PFSK-1 (cell line): ENCODE results near the gene MGST2.

Experiments used
- FOXP2 ChIP-seq: optimal IDR thresholded peaks from 2 replicates; pipeline ENCODE3; 2011; ENCODE audit warnings: borderline replicate concordance, control low read depth, inconsistent platforms; ENCODE audit not compliant: insufficient read depth; ENCODE audit errors: extremely low read length, extremely low read depth
- POLR2AphosphoS5 ChIP-seq: IDR thresholded peaks from 2 replicates; pipeline ENCODE4 v1.6.1; 2012; ENCODE audit warnings: low read depth, mild to moderate bottlenecking, control low read depth, low read length, moderate library complexity
- REST ChIP-seq, 2 experiments: IDR thresholded peaks; 2 replicates each; pipeline versions ENCODE4 v1.6.1 to v1.8.0; 2011 to 2012; ENCODE audit warnings: low read depth in 2 of 2, low read length in 2 of 2, control low read depth in 1 of 2, inconsistent platforms in 1 of 2, mild to moderate bottlenecking in 1 of 2, moderate library complexity in 1 of 2; ENCODE audit not compliant: insufficient read depth in 1 of 2
- SIN3A ChIP-seq: IDR thresholded peaks from 2 replicates; pipeline ENCODE4 v1.6.1; 2012; ENCODE audit warnings: mild to moderate bottlenecking, low read length, moderate library complexity, borderline replicate concordance; ENCODE audit not compliant: insufficient read depth
- TAF1 ChIP-seq: IDR thresholded peaks from 2 replicates; pipeline ENCODE4 v1.6.1; 2012; ENCODE audit warnings: low read length, control low read depth, borderline replicate concordance; ENCODE audit not compliant: insufficient read depth

The MGST2 gene

GRCh38 chr4:139655116-139655515, 10.5 kb upstream of the MGST2 start:
- TF ChIP-seq REST (IDR thresholded peaks at IDR 0.05; ENCODE audit: insufficient read depth in 1 of 2, low read depth in 2 of 2, low read length in 2 of 2) = no peak
- TF ChIP-seq TAF1 = no peak
- TF ChIP-seq SIN3A = no peak
- no peak for TF ChIP-seq FOXP2
- TF ChIP-seq POLR2AphosphoS5 = no peak

- TF ChIP-seq SIN3A = no peak
- no peak for TF ChIP-seq POLR2AphosphoS5
- no peak for TF ChIP-seq FOXP2
- TF ChIP-seq REST (IDR thresholded peaks at IDR 0.05; ENCODE audit: insufficient read depth in 1 of 2, low read depth in 2 of 2, low read length in 2 of 2) = no peak
- TF ChIP-seq TAF1 = no peak
Measured at GRCh38 chr4:139656614-139657486, 8.8 kb upstream of the MGST2 start.

- TF ChIP-seq REST (IDR thresholded peaks at IDR 0.05; ENCODE audit: insufficient read depth in 1 of 2, low read depth in 2 of 2, low read length in 2 of 2) (no peak), TAF1 (no peak), FOXP2 (no peak), SIN3A (no peak), POLR2AphosphoS5 (no peak)
Measured at GRCh38 chr4:139658185-139658584, 7.4 kb upstream of the MGST2 start.

- TF ChIP-seq REST (IDR thresholded peaks at IDR 0.05; ENCODE audit: insufficient read depth in 1 of 2, low read depth in 2 of 2, low read length in 2 of 2) (no peak), FOXP2 (no peak), TAF1 (no peak), POLR2AphosphoS5 (no peak), SIN3A (no peak)
Measured at GRCh38 chr4:139658586-139659382, 6.8 kb upstream of the MGST2 start.
